ENCODE measurements around the gene PRR35.

PRR35 gene

GRCh38 chr16:546909-547770, 13.1 kb upstream of the PRR35 start:
- no peak for DNase-seq (ENCODE audit: extremely low spot score)
- TF ChIP-seq CTCF (IDR thresholded peaks at IDR 0.05; ENCODE audit: control extremely low read depth, extremely low read depth, low read depth, missing control alignments), result no peak
- ChIA-PET CTCF (interaction anchor here (1.1 kb wide), 1 partner anchor 103 kb away, joined by 3 read pairs; no protein-coding TSS in a partner anchor), POLR2A (no interaction called here)

- ChIA-PET CTCF (no interaction called here), POLR2A (no interaction called here)
- DNase-seq (ENCODE audit: extremely low spot score), result no peak
- TF ChIP-seq CTCF (IDR thresholded peaks at IDR 0.05; ENCODE audit: control extremely low read depth, extremely low read depth, low read depth, missing control alignments), result no peak
Observed at GRCh38 chr16:548586-548985, 11.6 kb upstream of the PRR35 start.

- no peak for DNase-seq (ENCODE audit: extremely low spot score)
- ChIA-PET POLR2A (no interaction called here), CTCF (interaction anchor here (1.1 kb wide), 1 partner anchor 13 kb away, joined by 3 read pairs; no protein-coding TSS in a partner anchor)
- TF ChIP-seq CTCF (IDR thresholded peaks at IDR 0.05; ENCODE audit: control extremely low read depth, extremely low read depth, low read depth, missing control alignments), result no peak
Observed at GRCh38 chr16:549544-550263, 10.5 kb upstream of the PRR35 start.

- no peak for DNase-seq (ENCODE audit: extremely low spot score)
- ChIA-PET POLR2A (no interaction called here), CTCF (no interaction called here)
- TF ChIP-seq CTCF (IDR thresholded peaks at IDR 0.05; ENCODE audit: control extremely low read depth, extremely low read depth, low read depth, missing control alignments), result no peak
Observed at GRCh38 chr16:551210-551609, 9.0 kb upstream of the PRR35 start.

GRCh38 chr16:552171-552570, 8.0 kb upstream of the PRR35 start:
- no peak for TF ChIP-seq CTCF (IDR thresholded peaks at IDR 0.05; ENCODE audit: control extremely low read depth, extremely low read depth, low read depth, missing control alignments)
- no peak for DNase-seq (ENCODE audit: extremely low spot score)
- ChIA-PET CTCF (no interaction called here), POLR2A (no interaction called here)

GRCh38 chr16:553601-554296, 6.4 kb upstream of the PRR35 start:
- TF ChIP-seq CTCF (IDR thresholded peaks at IDR 0.05; ENCODE audit: control extremely low read depth, extremely low read depth, low read depth, missing control alignments), result no peak
- POLR2A ChIA-PET, result interaction anchor here (0.6 kb wide), 1 partner anchor 11 kb away, joined by 3 read pairs; no protein-coding TSS in a partner anchor
- CTCF ChIA-PET, result interaction anchor here (1.0 kb wide), 1 partner anchor 11 kb away, joined by 3 read pairs; no protein-coding TSS in a partner anchor
- DNase-seq (ENCODE audit: extremely low spot score), result no peak

Data from GM10248 (cell line).